ENCODE data around the gene RAB6A.

GRCh38 chr11:73654482-73655021 is 106.3 kb downstream of the RAB6A start:
- TF ChIP-seq CTCF (IDR thresholded peaks at IDR 0.05), result no peak
- TF ChIP-seq POLR2A (IDR thresholded peaks at IDR 0.05), result no peak
